Measurements from ENCODE around the gene C16orf87. TPM values are rescaled to one million over a fixed set of nuclear protein-coding genes. Genes with fewer than 3 reads are reported as not detected.
A peak's percentile ranks its signal among the peaks of the same experiment; 100 is the strongest.

Gene C16orf87
- total RNA-seq, 2 experiments from 2014 or later: 10.3 to 11.2 TPM

DNA sequence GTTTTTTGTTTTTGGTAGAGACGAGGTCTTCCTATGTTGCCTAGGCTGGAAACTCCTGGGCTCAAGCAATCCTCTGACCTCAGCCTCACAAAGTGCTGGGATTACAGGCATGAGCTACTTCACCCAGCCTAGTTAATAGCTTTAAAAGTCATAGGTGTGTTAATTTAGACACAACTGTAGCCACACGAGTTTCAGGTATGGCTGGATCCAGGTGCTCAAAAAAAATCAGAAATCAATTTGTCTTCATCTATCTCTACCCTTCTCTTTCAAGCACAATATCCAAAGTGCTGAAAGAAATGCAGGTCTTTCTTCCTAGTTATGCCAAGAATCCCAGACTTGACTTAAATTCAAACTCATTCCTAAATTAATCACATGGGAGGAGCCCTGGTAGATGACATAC, 23.9 kb upstream of the C16orf87 start:
- Mint-ChIP-seq H3K36me3 (ENCODE audit: low read depth) (no peaks in the 10 kb centered on the region), H3K4me1 (peaks cover 2% of the 10 kb centered on the region), H3K4me3 (no peak overlapping the region), H3K27ac (no peak overlapping the region), H3K27me3 (no peaks in the 10 kb centered on the region), H3K9me3 (no peaks in the 10 kb centered on the region)
- POLR2A ChIA-PET: no interaction called here
- no peak for DNase-seq
- CTCF ChIA-PET: interaction anchor here (0.6 to 2.7 kb wide), 13 partner anchors 10 to 297 kb away, joined by 3 to 14 read pairs (median 6); no protein-coding TSS in a partner anchor

DNA sequence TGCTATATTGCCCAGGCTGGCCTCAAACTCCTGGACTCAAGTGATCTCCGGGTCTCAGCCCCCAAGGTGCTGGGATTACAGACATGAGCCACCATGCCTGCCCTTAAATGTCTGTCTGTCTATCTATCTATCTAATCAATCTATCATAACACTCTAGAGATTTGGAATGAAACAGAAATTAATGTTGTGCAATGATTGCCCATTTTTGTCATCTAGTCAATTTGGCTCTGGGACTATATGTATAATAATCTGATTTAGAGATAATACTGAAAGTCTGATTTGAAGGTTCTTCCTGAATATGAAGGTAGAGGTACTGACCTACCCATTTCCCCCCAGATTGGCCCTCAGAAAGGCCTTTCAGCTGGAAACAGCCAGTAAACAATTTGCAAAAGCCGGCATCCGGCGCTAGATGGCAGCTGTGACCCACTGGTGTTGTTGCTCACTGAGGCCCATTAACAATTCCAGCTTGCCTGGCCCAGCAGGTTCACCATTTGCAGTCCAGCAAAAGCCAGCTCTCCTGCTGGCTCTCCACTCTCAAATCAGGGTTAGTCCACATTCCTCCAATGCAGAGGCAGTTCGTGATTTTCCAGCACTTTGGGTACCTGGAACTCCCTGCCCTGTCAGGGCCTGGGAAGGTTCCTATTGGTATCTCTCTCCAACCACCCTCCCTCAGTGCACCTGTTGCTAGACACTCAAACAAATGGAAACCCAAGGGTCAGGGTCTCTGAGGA, 22.9 kb upstream of the C16orf87 start:
- Mint-ChIP-seq H3K4me3 (no peak overlapping the region), H3K27ac (no peak overlapping the region), H3K36me3 (ENCODE audit: low read depth) (no peaks in the 10 kb centered on the region), H3K4me1 (no peaks in the 10 kb centered on the region), H3K9me3 (no peaks in the 10 kb centered on the region), H3K27me3 (no peaks in the 10 kb centered on the region)
- POLR2A ChIA-PET: no interaction called here
- peak; percentile 74 for DNase-seq
- CTCF ChIA-PET: interaction anchor here (0.6 to 2.7 kb wide), 22 partner anchors 9 to 177 kb away, joined by 3 to 14 read pairs (median 6); partner anchors contain the start of gene GPT2

GRCh38 chr16:46852130-46852529, 21.1 kb upstream of the C16orf87 start:
- no peak for DNase-seq
- Mint-ChIP-seq H3K36me3 (ENCODE audit: low read depth) (no peaks in the 10 kb centered on the region), H3K27ac (no peak overlapping the region), H3K9me3 (no peaks in the 10 kb centered on the region), H3K4me3 (no peak overlapping the region), H3K4me1 (no peaks in the 10 kb centered on the region), H3K27me3 (no peaks in the 10 kb centered on the region)
- ChIA-PET CTCF (interaction anchor here (1.3 to 2.7 kb wide), 2 partner anchors 13 to 78 kb away, joined by 3 to 9 read pairs; no protein-coding TSS in a partner anchor), POLR2A (no interaction called here)

DNA sequence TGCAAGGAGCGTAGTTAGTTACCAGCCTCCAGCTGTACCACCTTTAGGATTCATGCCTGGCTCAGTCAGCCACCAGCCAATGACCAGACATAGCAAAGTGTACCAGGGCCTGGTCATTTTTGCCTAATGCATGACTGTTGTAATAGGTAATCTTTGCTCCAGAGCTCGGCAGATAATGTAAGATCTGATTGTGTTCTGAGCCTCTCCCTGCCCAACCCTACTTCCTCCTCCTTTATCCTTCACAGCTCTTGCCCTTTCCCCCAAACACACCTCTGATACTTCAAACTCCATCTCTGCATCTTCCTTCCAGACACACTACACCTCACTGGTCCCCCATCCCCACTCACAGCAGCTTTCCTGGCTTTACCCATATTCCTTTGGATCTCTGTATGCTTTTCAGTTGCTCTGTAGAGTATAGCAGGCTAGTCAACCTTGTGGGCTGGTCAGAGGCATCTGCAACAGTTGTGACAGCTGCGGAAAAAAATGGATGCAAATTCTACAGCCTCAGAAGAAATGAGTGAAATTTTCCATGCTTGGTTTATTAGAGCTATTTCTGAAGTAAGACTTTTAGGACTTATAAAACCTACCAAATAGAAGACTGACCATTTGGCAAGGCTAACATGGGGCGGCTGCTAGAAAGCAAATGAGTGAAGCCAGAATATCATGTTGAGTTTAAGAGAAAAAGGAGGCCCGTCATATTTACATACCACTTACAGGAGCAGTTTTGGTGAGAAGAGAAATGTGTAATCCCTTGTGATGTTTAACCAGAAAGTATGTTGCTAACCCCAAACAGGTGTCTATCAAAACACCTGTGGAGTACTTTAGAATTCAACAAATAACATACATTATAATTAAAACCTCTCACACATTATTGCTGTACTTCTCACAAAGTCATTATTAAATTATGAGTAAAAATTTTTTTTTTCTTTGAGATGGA, 19.9 kb upstream of the C16orf87 start:
- Mint-ChIP-seq H3K4me3 (no peak overlapping the region), H3K9me3 (no peaks in the 10 kb centered on the region), H3K27me3 (no peaks in the 10 kb centered on the region), H3K27ac (no peak overlapping the region), H3K36me3 (ENCODE audit: low read depth) (no peaks in the 10 kb centered on the region), H3K4me1 (no peaks in the 10 kb centered on the region)
- ChIA-PET POLR2A (no interaction called here), CTCF (interaction anchor here (0.6 to 1.3 kb wide), 2 partner anchors 11 to 33 kb away, joined by 3 read pairs; partner anchors contain the start of gene GPT2)
- DNase-seq: no peak

GRCh38 chr16:46848768-46849764, 18.1 kb upstream of the C16orf87 start:
- ChIA-PET POLR2A (no interaction called here), CTCF (no interaction called here)
- no peak overlapping the region for H3K4me3 Mint-ChIP-seq
- no peaks in the 10 kb centered on the region for H3K4me1 Mint-ChIP-seq
- H3K36me3 Mint-ChIP-seq (ENCODE audit: low read depth): no peaks in the 10 kb centered on the region
- peaks cover 4% of the 10 kb centered on the region for H3K27me3 Mint-ChIP-seq
- no peak for DNase-seq
- H3K27ac Mint-ChIP-seq: no peak overlapping the region
- H3K9me3 Mint-ChIP-seq: no peaks in the 10 kb centered on the region

GRCh38 chr16:46845952-46846351, 15.0 kb upstream of the C16orf87 start:
- ChIA-PET CTCF (interaction anchor here (0.6 to 3.6 kb wide), 4 partner anchors 8 to 1280 kb away, joined by 3 to 13 read pairs (median 4); no protein-coding TSS in a partner anchor), POLR2A (interaction anchor here (0.6 kb wide), 1 partner anchor 127 kb away, joined by 11 read pairs; no protein-coding TSS in a partner anchor)
- no peak for DNase-seq
- peaks cover 4% of the 10 kb centered on the region for H3K27me3 Mint-ChIP-seq
- no peak overlapping the region for H3K4me3 Mint-ChIP-seq
- no peak overlapping the region for H3K27ac Mint-ChIP-seq
- H3K9me3 Mint-ChIP-seq: peaks cover 2% of the 10 kb centered on the region
- no peaks in the 10 kb centered on the region for H3K36me3 Mint-ChIP-seq (ENCODE audit: low read depth)
- no peaks in the 10 kb centered on the region for H3K4me1 Mint-ChIP-seq

GRCh38 chr16:46844771-46845170, 13.8 kb upstream of the C16orf87 start:
- no peaks in the 10 kb centered on the region for H3K4me1 Mint-ChIP-seq
- peaks cover 4% of the 10 kb centered on the region for H3K27me3 Mint-ChIP-seq
- no peak for DNase-seq
- no peak overlapping the region for H3K4me3 Mint-ChIP-seq
- no peaks in the 10 kb centered on the region for H3K36me3 Mint-ChIP-seq (ENCODE audit: low read depth)
- ChIA-PET CTCF (interaction anchor here (1.5 to 3.6 kb wide), 2 partner anchors 9 to 40 kb away, joined by 5 to 13 read pairs; partner anchors contain the start of gene GPT2), POLR2A (no interaction called here)
- no peak overlapping the region for H3K27ac Mint-ChIP-seq
- H3K9me3 Mint-ChIP-seq: peaks cover 2% of the 10 kb centered on the region

DNA sequence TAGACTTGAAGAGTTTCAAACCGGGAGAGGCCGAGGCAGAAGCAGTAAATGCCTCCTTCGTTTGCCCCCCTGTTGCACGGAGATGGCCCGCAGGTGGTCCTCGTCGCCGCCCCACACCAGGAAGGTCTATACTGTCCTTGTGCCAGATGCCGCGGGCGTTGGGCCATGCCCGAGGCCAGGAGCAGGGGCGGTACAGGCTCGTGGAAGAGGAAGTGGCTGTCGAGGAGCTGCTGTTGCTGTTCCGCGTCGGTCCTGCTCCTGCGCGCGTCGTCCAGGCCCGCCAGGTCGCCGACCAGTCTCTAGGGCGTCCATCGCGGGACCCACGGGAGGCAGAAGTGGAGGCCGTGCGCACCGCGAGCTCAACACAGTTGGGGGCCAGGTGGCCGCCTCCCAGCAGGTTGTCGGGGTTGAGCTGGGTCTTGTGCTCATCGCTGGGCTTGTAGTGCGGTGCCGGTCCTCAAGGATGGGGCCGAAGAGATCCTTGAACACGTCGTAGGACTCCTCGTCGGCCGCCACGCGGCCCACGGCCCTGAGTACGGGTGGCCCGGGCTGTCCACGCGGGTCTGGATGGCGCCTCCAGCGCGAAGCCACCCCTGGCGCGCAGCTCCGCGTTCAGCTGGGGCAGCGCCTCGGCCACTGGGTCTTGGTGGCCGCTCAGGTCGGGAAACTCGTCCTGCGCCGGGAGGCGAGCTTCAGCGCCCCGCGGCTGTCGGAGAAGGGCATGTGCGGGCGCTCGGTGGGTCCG, 13.1 kb upstream of the C16orf87 start:
- no peak for DNase-seq
- Mint-ChIP-seq H3K9me3 (peaks cover 2% of the 10 kb centered on the region), H3K4me3 (no peak overlapping the region), H3K27me3 (peaks cover 4% of the 10 kb centered on the region), H3K4me1 (no peaks in the 10 kb centered on the region), H3K27ac (no peak overlapping the region), H3K36me3 (ENCODE audit: low read depth) (no peaks in the 10 kb centered on the region)
- ChIA-PET CTCF (interaction anchor here (0.6 to 3.6 kb wide), 5 partner anchors 10 to 210 kb away, joined by 3 to 13 read pairs (median 4); partner anchors contain the start of gene GPT2), POLR2A (no interaction called here)

DNA sequence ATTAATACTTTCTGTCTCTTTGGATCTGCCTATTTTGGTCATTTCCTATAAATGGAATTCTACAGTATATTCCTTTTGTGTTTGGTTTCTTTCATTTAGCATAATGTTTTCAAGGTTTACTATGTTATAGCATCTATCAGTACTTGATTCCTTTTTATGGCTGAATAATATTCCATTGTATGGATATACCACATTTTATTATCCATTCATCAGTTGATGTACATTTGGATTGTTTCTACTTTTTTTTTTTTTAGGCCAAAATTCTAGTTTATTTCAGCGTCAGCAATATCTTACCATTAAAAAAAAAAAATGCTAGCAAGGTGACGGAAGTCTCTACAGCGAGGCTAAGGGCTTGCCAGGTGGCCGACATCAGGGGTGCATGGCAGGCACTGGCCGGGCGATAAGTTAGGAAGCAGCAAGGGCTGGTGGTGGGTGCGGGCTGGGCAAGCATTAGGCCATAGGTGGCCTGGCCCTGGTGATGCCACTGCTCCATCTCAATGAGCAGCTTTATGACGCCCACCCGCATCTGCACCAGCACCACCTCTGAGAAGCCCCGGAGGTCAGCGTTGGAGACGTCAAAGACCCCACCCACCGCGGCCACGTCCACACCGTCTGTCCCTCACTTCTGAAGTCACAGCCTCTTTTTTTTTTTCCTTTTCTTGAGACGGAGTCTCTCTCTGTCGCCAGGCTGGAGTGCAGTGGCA, 11.4 kb upstream of the C16orf87 start:
- Mint-ChIP-seq H3K9me3 (peaks cover 2% of the 10 kb centered on the region), H3K4me1 (no peaks in the 10 kb centered on the region), H3K4me3 (no peak overlapping the region), H3K36me3 (ENCODE audit: low read depth) (no peaks in the 10 kb centered on the region), H3K27me3 (peaks cover 5% of the 10 kb centered on the region), H3K27ac (no peak overlapping the region)
- POLR2A ChIA-PET: no interaction called here
- CTCF ChIA-PET: interaction anchor here (3.6 kb wide), 1 partner anchor 12 kb away, joined by 13 read pairs; no protein-coding TSS in a partner anchor
- DNase-seq: no peak

DNA sequence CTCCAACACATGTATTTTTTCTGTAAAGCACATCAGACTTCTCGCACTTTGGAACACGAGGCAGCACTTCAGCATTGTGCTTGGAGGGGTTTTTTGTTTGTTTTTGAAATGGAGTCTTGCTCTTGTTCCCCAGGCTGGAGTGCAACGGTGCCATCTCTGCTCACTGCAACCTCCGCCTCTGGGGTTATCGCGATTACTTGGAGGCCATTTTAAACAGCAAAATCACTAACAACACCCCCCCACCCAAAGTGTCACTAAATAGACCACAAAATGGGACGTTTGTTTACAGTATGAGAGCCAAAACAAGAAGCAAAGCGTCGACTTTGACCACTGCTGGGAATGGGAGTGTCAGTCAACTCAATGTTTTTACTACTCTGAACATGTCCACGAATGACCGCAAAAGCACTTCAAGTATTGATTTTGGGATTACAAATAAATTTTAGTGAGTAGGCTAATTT, 9.0 kb upstream of the C16orf87 start:
- DNase-seq: no peak
- H3K4me1 Mint-ChIP-seq: peaks cover 4% of the 10 kb centered on the region
- H3K36me3 Mint-ChIP-seq (ENCODE audit: low read depth): no peaks in the 10 kb centered on the region
- peaks cover 7% of the 10 kb centered on the region for H3K27me3 Mint-ChIP-seq
- peaks cover 2% of the 10 kb centered on the region for H3K9me3 Mint-ChIP-seq
- POLR2A ChIA-PET: no interaction called here
- no peak overlapping the region for H3K4me3 Mint-ChIP-seq
- no peak overlapping the region for H3K27ac Mint-ChIP-seq
- CTCF ChIA-PET: interaction anchor here (0.5 to 1.8 kb wide), 4 partner anchors 12 to 54 kb away, joined by 3 to 4 read pairs (median 4); no protein-coding TSS in a partner anchor
